ENCODE data around the gene ANKRD52.

ANKRD52 gene

GRCh38 chr12:56229082-56229481 lies 29.1 kb downstream of the ANKRD52 start:
- Histone ChIP-seq H3K27ac (ENCODE audit: low read length) (no peak overlapping the region), H3K79me2 (ENCODE audit: insufficient read depth, low read length) (peaks cover 18% of the 10 kb centered on the region), H3K9me3 (ENCODE audit: insufficient read depth, low read length, severe bottlenecking) (no peaks in the 10 kb centered on the region), H3K4me3 (ENCODE audit: low read depth in 1 of 2, low read length in 2 of 2) (no peak overlapping the region), H3K27me3 (ENCODE audit: insufficient read depth, low read length, poor library complexity) (no peaks in the 10 kb centered on the region), H3K4me2 (ENCODE audit: insufficient read depth, low read length) (no peak overlapping the region), H3K36me3 (ENCODE audit: insufficient read depth, low read length) (peaks cover 17% of the 10 kb centered on the region), H3K4me1 (ENCODE audit: insufficient read depth, low read length) (peaks cover 19% of the 10 kb centered on the region), H3K9ac (ENCODE audit: low read depth, low read length) (no peak overlapping the region), H4K20me1 (ENCODE audit: insufficient read depth, low read length) (no peaks in the 10 kb centered on the region), H2AFZ (ENCODE audit: low read depth, low read length) (no peak overlapping the region)
- ATAC-seq (ENCODE audit: insufficient read depth, low read depth), result no peak
- DNase-seq, result no peak
- TF ChIP-seq CTCF (IDR thresholded peaks at IDR 0.05; ENCODE audit: borderline replicate concordance, extremely low read depth, low read length, poor library complexity, severe bottlenecking) (no peak), EZH2 (IDR thresholded peaks at IDR 0.05; ENCODE audit: borderline replicate concordance, low read depth, low read length, severe bottlenecking) (no peak)

- no peak for TF ChIP-seq CTCF (IDR thresholded peaks at IDR 0.05; ENCODE audit: borderline replicate concordance, extremely low read depth, low read length, poor library complexity, severe bottlenecking)
- TF ChIP-seq EZH2 (IDR thresholded peaks at IDR 0.05; ENCODE audit: borderline replicate concordance, low read depth, low read length, severe bottlenecking), result no peak
- H3K4me2 ChIP-seq (ENCODE audit: insufficient read depth, low read length), result peak overlapping the region; percentile 97
- H3K79me2 ChIP-seq (ENCODE audit: insufficient read depth, low read length), result peaks cover 43% of the 10 kb centered on the region
- H3K9me3 ChIP-seq (ENCODE audit: insufficient read depth, low read length, severe bottlenecking), result no peaks in the 10 kb centered on the region
- peaks cover 51% of the 10 kb centered on the region for H3K4me1 ChIP-seq (ENCODE audit: insufficient read depth, low read length)
- ATAC-seq (ENCODE audit: insufficient read depth, low read depth) (no peak), DNase-seq (peak; percentile 34)
- H3K27ac ChIP-seq (ENCODE audit: low read length), result peak overlapping the region; percentile 65
- peak overlapping the region; percentile 65 for H3K9ac ChIP-seq (ENCODE audit: low read depth, low read length)
- peak overlapping the region; percentile 82; the same call in 1 of the 2 replicates for H2AFZ ChIP-seq (ENCODE audit: low read depth, low read length)
- H4K20me1 ChIP-seq (ENCODE audit: insufficient read depth, low read length), result 0 out of 2 replicates have a peak, but pooled peaks cover 3% of the 10 kb centered on the region
- H3K4me3 ChIP-seq (ENCODE audit: low read depth in 1 of 2, low read length in 2 of 2), result peak overlapping the region; percentile 67; a peak in 3 of 4 replicates
- no peaks in the 10 kb centered on the region for H3K27me3 ChIP-seq (ENCODE audit: insufficient read depth, low read length, poor library complexity)
- peaks cover 17% of the 10 kb centered on the region for H3K36me3 ChIP-seq (ENCODE audit: insufficient read depth, low read length)
These were observed 33.2 kb downstream of the ANKRD52 start for GRCh38 chr12:56224954-56225353.

GRCh38 chr12:56224102-56224701 lies 34.0 kb downstream of the ANKRD52 start, which contains the start of gene NABP2:
TSS of gene NABP2 (plus strand) at chr12:56224342. CDS start at chr12:56224857, 515 bp downstream.
- H4K20me1 ChIP-seq (ENCODE audit: insufficient read depth, low read length), result 0 out of 2 replicates have a peak, but pooled peaks cover 3% of the 10 kb centered on the region
- H3K27me3 ChIP-seq (ENCODE audit: insufficient read depth, low read length, poor library complexity), result no peaks in the 10 kb centered on the region
- peak within 1 kb of the TSS; percentile 75 for H3K27ac ChIP-seq (ENCODE audit: low read length)
- peak within 1 kb of the TSS; percentile 82 for H2AFZ ChIP-seq (ENCODE audit: low read depth, low read length)
- DNase-seq, result peak; percentile 98
- no peak for TF ChIP-seq EZH2 (IDR thresholded peaks at IDR 0.05; ENCODE audit: borderline replicate concordance, low read depth, low read length, severe bottlenecking)
- TF ChIP-seq CTCF (IDR thresholded peaks at IDR 0.05; ENCODE audit: borderline replicate concordance, extremely low read depth, low read length, poor library complexity, severe bottlenecking), result peak; percentile 80
- peak within 1 kb of the TSS; percentile 67; a peak in 3 of 4 replicates for H3K4me3 ChIP-seq (ENCODE audit: low read depth in 1 of 2, low read length in 2 of 2)
- peak within 1 kb of the TSS; percentile 65 for H3K9ac ChIP-seq (ENCODE audit: low read depth, low read length)
- H3K9me3 ChIP-seq (ENCODE audit: insufficient read depth, low read length, severe bottlenecking), result no peaks in the 10 kb centered on the region
- peaks cover 54% of the 10 kb centered on the region for H3K4me1 ChIP-seq (ENCODE audit: insufficient read depth, low read length)
- H3K4me2 ChIP-seq (ENCODE audit: insufficient read depth, low read length), result peak within 1 kb of the TSS; percentile 97
- H3K79me2 ChIP-seq (ENCODE audit: insufficient read depth, low read length), result peaks cover 50% of the 10 kb centered on the region
- peak; percentile 85 for ATAC-seq (ENCODE audit: insufficient read depth, low read depth)
- peaks cover 17% of the 10 kb centered on the region for H3K36me3 ChIP-seq (ENCODE audit: insufficient read depth, low read length)

Data from DND-41 (cell line).